Measurements from ENCODE around the gene TMEM178A. TPM values are rescaled to one million over a fixed set of nuclear protein-coding genes. Genes with fewer than 3 reads are reported as not detected.

Gene TMEM178A
- total RNA-seq, 2 donors from 2014 or later, result 0.49 to 1.0 TPM

DNA sequence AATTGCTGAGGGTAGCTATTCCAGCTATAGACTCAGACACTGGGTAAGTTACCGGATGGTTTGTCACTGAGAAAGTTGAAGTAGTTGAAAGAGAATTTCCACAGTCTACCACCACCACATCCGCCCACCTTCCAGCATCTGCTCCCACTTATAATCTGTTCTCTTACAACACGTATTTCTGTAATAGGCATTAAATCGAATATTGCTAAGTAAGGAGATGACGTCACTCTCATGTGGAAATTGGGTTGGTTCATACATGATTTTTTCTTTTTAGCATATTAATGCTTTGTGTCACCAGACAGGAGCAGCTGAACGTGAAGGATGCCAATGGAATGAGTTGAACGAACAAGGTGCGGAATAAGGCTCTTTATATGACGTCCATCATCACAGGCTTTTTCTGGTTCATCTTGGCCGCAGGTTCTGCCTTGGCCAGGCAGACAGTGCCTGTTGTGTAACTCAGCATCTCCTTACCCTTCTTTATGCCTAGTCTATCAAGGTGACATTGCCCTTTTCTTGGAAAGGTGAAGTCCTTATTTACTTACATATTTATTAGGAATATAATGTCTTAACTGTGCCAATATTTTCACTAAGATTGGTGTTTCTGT lies 67.5 kb downstream of the TMEM178A start:
- no peak overlapping the region for H3K9ac ChIP-seq (ENCODE audit: low read depth in 2 of 2, low read length in 2 of 2)
- H3K4me3 ChIP-seq, result no peak overlapping the region
- no peaks in the 10 kb centered on the region for H3K9me3 ChIP-seq
- no peak overlapping the region for H3K27ac ChIP-seq
- H3K27me3 ChIP-seq, result no peaks in the 10 kb centered on the region
- intact Hi-C loops (cut with DNase I), result no loop called here
- DNase-seq, result no peak
- H3K4me1 ChIP-seq, result no peaks in the 10 kb centered on the region
- no peaks in the 10 kb centered on the region for H3K36me3 ChIP-seq
- TF ChIP-seq, protein P1, sequence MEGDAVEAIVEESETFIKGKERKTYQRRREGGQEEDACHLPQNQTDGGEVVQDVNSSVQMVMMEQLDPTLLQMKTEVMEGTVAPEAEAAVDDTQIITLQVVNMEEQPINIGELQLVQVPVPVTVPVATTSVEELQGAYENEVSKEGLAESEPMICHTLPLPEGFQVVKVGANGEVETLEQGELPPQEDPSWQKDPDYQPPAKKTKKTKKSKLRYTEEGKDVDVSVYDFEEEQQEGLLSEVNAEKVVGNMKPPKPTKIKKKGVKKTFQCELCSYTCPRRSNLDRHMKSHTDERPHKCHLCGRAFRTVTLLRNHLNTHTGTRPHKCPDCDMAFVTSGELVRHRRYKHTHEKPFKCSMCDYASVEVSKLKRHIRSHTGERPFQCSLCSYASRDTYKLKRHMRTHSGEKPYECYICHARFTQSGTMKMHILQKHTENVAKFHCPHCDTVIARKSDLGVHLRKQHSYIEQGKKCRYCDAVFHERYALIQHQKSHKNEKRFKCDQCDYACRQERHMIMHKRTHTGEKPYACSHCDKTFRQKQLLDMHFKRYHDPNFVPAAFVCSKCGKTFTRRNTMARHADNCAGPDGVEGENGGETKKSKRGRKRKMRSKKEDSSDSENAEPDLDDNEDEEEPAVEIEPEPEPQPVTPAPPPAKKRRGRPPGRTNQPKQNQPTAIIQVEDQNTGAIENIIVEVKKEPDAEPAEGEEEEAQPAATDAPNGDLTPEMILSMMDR (IDR thresholded peaks at IDR 0.05), result no peak

DNA sequence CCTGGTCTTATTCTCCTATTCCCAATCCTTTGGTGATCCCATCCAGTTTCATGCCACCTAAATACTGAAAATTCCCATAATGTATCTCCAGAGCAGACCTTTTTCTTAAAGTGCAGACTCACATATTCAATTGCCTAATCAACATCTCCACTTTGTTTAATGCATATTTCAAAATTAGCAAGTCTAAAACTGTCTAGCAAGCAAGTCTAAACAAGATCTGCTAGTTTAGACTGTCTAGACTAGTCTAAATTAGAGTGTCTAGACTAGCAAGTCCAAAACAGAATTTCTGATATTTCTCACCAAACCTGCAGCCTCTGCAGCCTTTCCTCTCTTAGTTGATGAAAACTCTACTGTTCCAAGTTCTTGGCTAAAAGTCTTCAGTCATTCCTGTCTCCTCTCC lies 68.7 kb downstream of the TMEM178A start:
- no peaks in the 10 kb centered on the region for H3K4me1 ChIP-seq
- no peak overlapping the region for H3K27ac ChIP-seq
- no peak for DNase-seq
- intact Hi-C loops (cut with DNase I), result no loop called here
- TF ChIP-seq, protein P1 (IDR thresholded peaks at IDR 0.05), result no peak
- H3K36me3 ChIP-seq, result no peaks in the 10 kb centered on the region
- no peaks in the 10 kb centered on the region for H3K27me3 ChIP-seq
- H3K4me3 ChIP-seq, result no peak overlapping the region
- H3K9ac ChIP-seq (ENCODE audit: low read depth in 2 of 2, low read length in 2 of 2), result no peak overlapping the region
- H3K9me3 ChIP-seq, result no peaks in the 10 kb centered on the region

DNA sequence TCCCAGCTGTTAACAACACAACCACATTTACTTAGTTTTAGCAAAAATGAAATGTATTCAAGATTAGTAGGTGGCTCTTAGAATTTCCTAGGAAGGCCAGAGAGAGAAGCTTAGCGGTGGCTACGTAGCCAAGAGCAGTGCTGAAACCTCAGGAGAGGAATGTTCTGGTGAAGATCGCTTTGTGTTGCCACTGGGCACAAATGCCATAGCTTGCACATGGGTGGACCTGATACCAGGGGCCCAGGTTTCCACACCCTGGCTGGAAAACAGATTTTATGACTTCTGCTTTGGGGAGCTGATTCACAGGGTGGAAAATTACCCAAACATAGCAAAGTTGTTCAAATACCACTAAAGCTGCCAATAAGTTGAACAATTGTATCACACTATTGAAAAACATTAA lies 69.9 kb downstream of the TMEM178A start:
- Histone ChIP-seq H3K27me3 (no peaks in the 10 kb centered on the region), H3K9me3 (no peaks in the 10 kb centered on the region), H3K27ac (no peak overlapping the region), H3K9ac (ENCODE audit: low read depth in 2 of 2, low read length in 2 of 2) (no peak overlapping the region), H3K4me3 (no peak overlapping the region), H3K36me3 (no peaks in the 10 kb centered on the region), H3K4me1 (no peaks in the 10 kb centered on the region)
- intact Hi-C loops (cut with DNase I), result no loop called here
- TF ChIP-seq, protein P1 (IDR thresholded peaks at IDR 0.05), result no peak
- no peak for DNase-seq

DNA sequence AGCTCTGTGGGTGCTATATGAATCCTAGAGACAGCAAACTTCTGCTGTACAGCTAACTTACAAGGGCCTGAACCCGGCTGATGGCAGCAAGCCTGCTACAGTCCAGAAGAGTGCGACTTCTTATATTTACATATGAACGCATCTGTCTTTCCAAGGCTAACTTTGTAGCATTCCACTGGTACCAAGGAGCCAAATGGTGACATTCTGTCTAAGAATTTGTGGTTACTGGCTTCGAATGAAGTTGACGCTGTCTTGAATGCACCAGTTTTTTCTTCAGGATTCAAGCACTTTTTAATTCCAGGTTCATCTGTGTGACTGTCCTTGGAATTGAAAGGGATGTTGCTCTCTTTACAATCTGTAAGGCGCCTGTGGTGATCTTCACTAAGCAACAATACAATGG lies 70.9 kb downstream of the TMEM178A start:
- no peak overlapping the region for H3K4me3 ChIP-seq
- H3K27me3 ChIP-seq, result no peaks in the 10 kb centered on the region
- DNase-seq, result no peak
- H3K9ac ChIP-seq (ENCODE audit: low read depth in 2 of 2, low read length in 2 of 2), result no peak overlapping the region
- no peaks in the 10 kb centered on the region for H3K4me1 ChIP-seq
- intact Hi-C loops (cut with DNase I), result no loop called here
- no peak overlapping the region for H3K27ac ChIP-seq
- H3K9me3 ChIP-seq, result no peaks in the 10 kb centered on the region
- H3K36me3 ChIP-seq, result no peaks in the 10 kb centered on the region
- TF ChIP-seq, protein P1 (IDR thresholded peaks at IDR 0.05), result no peak

DNA sequence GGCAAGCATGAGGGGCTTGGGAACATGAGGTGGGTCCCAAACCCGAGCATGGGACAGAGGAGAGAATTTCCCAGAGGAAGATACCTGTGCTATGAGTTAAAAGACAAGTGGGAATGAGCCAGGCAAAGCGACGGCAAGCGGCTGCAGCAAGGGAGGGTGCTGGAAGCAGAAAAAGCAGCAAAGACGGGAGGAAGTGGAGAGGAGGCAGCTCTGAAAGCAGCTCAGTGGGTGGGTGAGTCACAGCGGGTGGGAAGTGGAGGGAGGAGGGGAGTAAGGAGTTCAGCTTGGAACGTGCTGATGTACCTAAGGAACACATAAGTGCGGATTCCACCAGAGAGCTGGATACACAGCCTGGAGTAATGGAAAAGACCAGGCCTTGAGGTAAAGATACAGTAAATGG lies 71.9 kb downstream of the TMEM178A start:
- TF ChIP-seq, protein P1 (IDR thresholded peaks at IDR 0.05), result no peak
- Histone ChIP-seq H3K36me3 (no peaks in the 10 kb centered on the region), H3K27me3 (no peaks in the 10 kb centered on the region), H3K4me3 (no peak overlapping the region), H3K9ac (ENCODE audit: low read depth in 2 of 2, low read length in 2 of 2) (no peak overlapping the region), H3K4me1 (no peaks in the 10 kb centered on the region), H3K9me3 (no peaks in the 10 kb centered on the region), H3K27ac (no peak overlapping the region)
- intact Hi-C loops (cut with DNase I), result no loop called here
- DNase-seq, result no peak
